ENCODE data around the gene KLHDC8B.

- no peak for TF ChIP-seq POLR2AphosphoS5 (IDR thresholded peaks at IDR 0.05; ENCODE audit: low read depth, low read length)
- no peak for TF ChIP-seq SIN3A (IDR thresholded peaks at IDR 0.05; ENCODE audit: borderline replicate concordance, insufficient read depth, low read length)
- TF ChIP-seq TAF1 (IDR thresholded peaks at IDR 0.05; ENCODE audit: borderline replicate concordance, insufficient read depth, low read length): no peak
These were observed 667 bp upstream of the KLHDC8B start for GRCh38 chr3:49170744-49171118.
